DOHH2 (cell line): ENCODE results near the gene ATP5IF1.

Source experiments
- EZH2phosphoT487 ChIP-seq: fragments of 200-600 bp; sonication (generic); IDR thresholded peaks from 2 replicates; pipeline ENCODE4 v1.6.1; 2017; ENCODE audit warnings: borderline replicate concordance, mild to moderate bottlenecking, antibody characterized with exemption, low read length, moderate library complexity, mixed read lengths
- TF ChIP-seq, protein P1 (sequence below): fragments of 200-600 bp; sonication (generic); IDR thresholded peaks from one replicate; pipeline ENCODE4 v1.5.1; 2014; ENCODE audit warnings: antibody characterized with exemption, mild to moderate bottlenecking, low read depth, low read length; ENCODE audit not compliant: poor library complexity, severe bottlenecking

DNA sequence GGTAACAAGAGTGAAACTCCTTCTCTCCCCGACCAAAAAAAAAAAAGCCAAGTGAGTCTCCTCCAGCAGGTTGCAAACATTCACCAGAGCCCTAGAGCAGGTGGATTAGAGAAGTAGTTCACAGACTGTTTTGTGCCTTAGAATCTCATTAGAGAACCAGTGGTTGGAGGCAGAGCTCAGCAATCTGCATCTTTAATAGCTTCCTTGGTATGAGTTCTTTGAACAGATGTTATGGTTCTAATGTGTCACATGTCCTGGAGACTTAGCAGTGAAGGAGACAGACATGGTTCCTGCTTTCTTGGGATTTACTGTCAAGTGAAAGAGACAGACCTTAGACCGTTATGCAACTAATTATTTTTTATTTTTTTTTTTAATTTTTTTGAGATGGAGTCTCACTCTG lies 50.2 kb downstream of the ATP5IF1 start:
- TF ChIP-seq, protein P1, sequence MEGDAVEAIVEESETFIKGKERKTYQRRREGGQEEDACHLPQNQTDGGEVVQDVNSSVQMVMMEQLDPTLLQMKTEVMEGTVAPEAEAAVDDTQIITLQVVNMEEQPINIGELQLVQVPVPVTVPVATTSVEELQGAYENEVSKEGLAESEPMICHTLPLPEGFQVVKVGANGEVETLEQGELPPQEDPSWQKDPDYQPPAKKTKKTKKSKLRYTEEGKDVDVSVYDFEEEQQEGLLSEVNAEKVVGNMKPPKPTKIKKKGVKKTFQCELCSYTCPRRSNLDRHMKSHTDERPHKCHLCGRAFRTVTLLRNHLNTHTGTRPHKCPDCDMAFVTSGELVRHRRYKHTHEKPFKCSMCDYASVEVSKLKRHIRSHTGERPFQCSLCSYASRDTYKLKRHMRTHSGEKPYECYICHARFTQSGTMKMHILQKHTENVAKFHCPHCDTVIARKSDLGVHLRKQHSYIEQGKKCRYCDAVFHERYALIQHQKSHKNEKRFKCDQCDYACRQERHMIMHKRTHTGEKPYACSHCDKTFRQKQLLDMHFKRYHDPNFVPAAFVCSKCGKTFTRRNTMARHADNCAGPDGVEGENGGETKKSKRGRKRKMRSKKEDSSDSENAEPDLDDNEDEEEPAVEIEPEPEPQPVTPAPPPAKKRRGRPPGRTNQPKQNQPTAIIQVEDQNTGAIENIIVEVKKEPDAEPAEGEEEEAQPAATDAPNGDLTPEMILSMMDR: no peak
- no peak for TF ChIP-seq EZH2phosphoT487
